BJ (cell line): ENCODE data around the gene LUZP1. TPM values are rescaled to one million over a fixed set of nuclear protein-coding genes. Genes with fewer than 3 reads are reported as not detected.

Experiments used
- CTCF ChIA-PET: fragments of 350-600 bp; formaldehyde crosslinking; extraction: SDS; loops from one replicate; lab custom pipeline; 2021; ENCODE audit warnings: antibody characterized with exemption, inconsistent platforms; lab: Yijun Ruan, JAX
- POLR2A ChIA-PET: fragments of 300-600 bp; sonication (Branson Sonifier 250); formaldehyde crosslinking; extraction: SDS; loops from one replicate; lab custom pipeline; 2021; ENCODE audit warnings: antibody characterized with exemption; lab: Charles Lee
- DNase-seq: peaks from one replicate; pipeline ENCODE4 v3.0.0-alpha.2; 2011; ENCODE audit warnings: low read depth
- H3K27me3 ChIP-seq: 2 replicates; pipeline ENCODE4 v1.6.0; 2011; ENCODE audit warnings: low read length; ENCODE audit not compliant: control insufficient read depth, insufficient read depth
- H3K36me3 ChIP-seq: 2 replicates; pipeline ENCODE4 v1.5.1; 2011; ENCODE audit warnings: low read length; ENCODE audit not compliant: control insufficient read depth, insufficient read depth
- H3K4me3 ChIP-seq: 2 replicates; pipeline ENCODE4 v1.5.1; 2011; ENCODE audit warnings: low read depth, mild to moderate bottlenecking, control low read depth, low read length
- CTCF ChIP-seq: IDR thresholded peaks from 2 replicates; pipeline ENCODE4 v1.5.1; 2011; ENCODE audit warnings: low read depth, mild to moderate bottlenecking, control low read depth, inconsistent platforms, low read length, moderate library complexity; ENCODE audit not compliant: insufficient read depth
- polyA plus RNA-seq: library from polyadenylated mRNA; depleted of rRNA; stranded (reverse); fragments of >200 nt; gene quantifications from 2 replicates; pipeline ENCODE4 v1.2.3, GENCODE V29; 2011

The LUZP1 gene
- polyA plus RNA-seq, 1 experiment = 22.0 TPM

- H3K27me3 ChIP-seq = no peaks in the 10 kb centered on the region
- POLR2A ChIA-PET = no interaction called here
- H3K4me3 ChIP-seq = no peak overlapping the region
- no peaks in the 10 kb centered on the region for H3K36me3 ChIP-seq
- no peak for TF ChIP-seq CTCF
- CTCF ChIA-PET = interaction anchor here (0.9 to 1.7 kb wide), 3 partner anchors 26 to 58 kb away, joined by 3 to 10 read pairs (median 4); no protein-coding TSS in a partner anchor
- no peak for DNase-seq
These were observed 41.9 kb downstream of the LUZP1 start for GRCh38 chr1:23126801-23127200.

- no peak for DNase-seq
- H3K36me3 ChIP-seq = no peaks in the 10 kb centered on the region
- no peaks in the 10 kb centered on the region for H3K27me3 ChIP-seq
- ChIA-PET POLR2A (no interaction called here), CTCF (interaction anchor here (0.9 to 1.7 kb wide), 2 partner anchors 44 to 58 kb away, joined by 4 to 10 read pairs; no protein-coding TSS in a partner anchor)
- no peak overlapping the region for H3K4me3 ChIP-seq
- TF ChIP-seq CTCF = no peak
These were observed 42.5 kb downstream of the LUZP1 start for GRCh38 chr1:23126200-23126599.

GRCh38 chr1:23125489-23125888, 43.2 kb downstream of the LUZP1 start:
- TF ChIP-seq CTCF = no peak
- ChIA-PET CTCF (no interaction called here), POLR2A (no interaction called here)
- Histone ChIP-seq H3K36me3 (no peaks in the 10 kb centered on the region), H3K27me3 (no peaks in the 10 kb centered on the region), H3K4me3 (no peak overlapping the region)
- DNase-seq = no peak

- TF ChIP-seq CTCF = no peak
- POLR2A ChIA-PET = no interaction called here
- CTCF ChIA-PET = interaction anchor here (3.8 kb wide), 1 partner anchor 60 kb away, joined by 12 read pairs; no protein-coding TSS in a partner anchor
- Histone ChIP-seq H3K36me3 (no peaks in the 10 kb centered on the region), H3K4me3 (no peak overlapping the region), H3K27me3 (no peaks in the 10 kb centered on the region)
- DNase-seq = no peak
These were observed 44.2 kb downstream of the LUZP1 start for GRCh38 chr1:23124259-23125026.

- no peak for TF ChIP-seq CTCF
- no peak for DNase-seq
- Histone ChIP-seq H3K36me3 (no peaks in the 10 kb centered on the region), H3K4me3 (no peak overlapping the region), H3K27me3 (no peaks in the 10 kb centered on the region)
- ChIA-PET CTCF (interaction anchor here (3.8 kb wide), 1 partner anchor 61 kb away, joined by 12 read pairs; no protein-coding TSS in a partner anchor), POLR2A (interaction anchor here (0.6 kb wide), 1 partner anchor 9 kb away, joined by 7 read pairs; no protein-coding TSS in a partner anchor)
These were observed 45.1 kb downstream of the LUZP1 start for GRCh38 chr1:23123528-23123927.
